HG03097 (cell line): Measurements from ENCODE around the gene METTL17.

Experiments used
- ATAC-seq: cut with Tn5 transposase; IDR thresholded peaks from one replicate; pipeline ENCODE4 v1.9.1; 2021; ENCODE audit not compliant: unreplicated experiment, low FRiP score

Gene METTL17

DNA sequence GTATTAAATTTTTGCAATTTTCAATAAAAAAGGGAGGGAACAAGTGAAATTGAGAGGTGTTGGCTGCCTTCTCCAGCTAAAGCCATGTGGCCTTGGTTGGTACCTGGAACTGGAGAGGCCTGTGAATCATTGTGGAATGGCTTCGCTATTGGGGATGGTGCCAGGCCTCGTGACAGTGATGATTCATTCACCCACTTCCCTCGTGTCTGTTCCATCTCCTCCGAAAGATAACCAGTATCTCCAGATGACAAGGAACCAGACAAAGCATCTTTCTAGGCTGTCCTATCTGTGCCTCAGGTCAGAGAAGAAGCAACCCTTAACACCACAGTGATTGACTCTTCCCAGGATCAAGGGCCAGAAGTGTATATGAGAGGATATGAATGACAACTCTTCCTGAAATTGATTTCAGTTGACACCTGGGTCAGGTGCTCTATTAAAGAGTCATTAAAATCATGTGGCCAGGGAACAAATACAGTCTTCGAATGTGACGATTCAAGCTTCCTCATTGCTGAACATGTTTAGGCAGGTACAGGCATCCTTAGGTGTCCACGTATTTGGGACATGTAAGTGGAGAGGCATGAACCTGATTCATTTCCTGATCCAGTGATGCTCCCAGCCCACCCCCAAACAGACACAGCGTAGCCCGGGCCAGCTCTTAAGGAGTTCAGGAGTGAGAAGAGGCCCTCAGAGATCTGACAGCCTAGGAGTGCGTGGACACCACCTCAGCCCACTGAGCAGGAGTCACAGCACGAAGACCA lies 52.1 kb downstream of the METTL17 start, which contains the start of gene RNASE7:
Gene RNASE7 (plus strand): TSS at position 687 of the 758 bp plus-strand sequence. CDS start 631 bp downstream, outside the sequence.
- no peak for ATAC-seq

- ATAC-seq, result no peak
Measured at GRCh38 chr14:21042918-21043317, 53.1 kb downstream of the METTL17 start.

GRCh38 chr14:21043387-21043973 lies 53.7 kb downstream of the METTL17 start:
- ATAC-seq, result no peak

DNA sequence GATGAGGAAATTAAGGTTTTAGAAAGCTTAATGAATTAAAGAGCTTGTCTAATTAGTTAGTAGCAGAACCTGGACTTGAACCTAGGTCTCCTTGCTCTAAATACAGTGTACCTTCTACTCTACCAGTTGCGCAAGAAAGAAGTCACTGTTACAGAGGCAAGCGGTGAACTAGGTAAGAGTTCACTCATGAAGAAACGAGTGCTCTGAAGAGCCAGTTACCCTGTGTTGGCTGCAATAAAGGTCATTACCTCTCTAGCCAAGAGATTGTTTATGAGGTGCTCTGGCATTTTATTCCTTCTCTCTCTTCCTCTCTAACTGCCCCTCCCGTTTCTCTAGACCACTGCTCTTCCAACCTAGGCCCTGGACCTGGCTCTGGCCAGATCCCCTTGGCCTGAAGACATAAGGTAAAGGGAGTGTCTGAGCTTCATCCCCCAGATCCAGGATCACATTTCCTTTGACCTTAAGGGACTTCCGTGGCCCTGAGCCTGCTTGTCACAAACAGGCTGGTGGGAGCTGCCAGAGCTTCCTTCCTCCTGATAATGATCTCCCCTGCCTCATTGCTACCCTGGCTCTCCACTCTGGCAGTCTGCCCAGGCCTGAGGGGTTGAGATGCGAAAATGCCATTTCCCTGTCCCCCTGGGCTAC lies 54.3 kb downstream of the METTL17 start:
- ATAC-seq, result no peak
